GM23338 (cell line): ENCODE measurements around the gene FCSK. TPM values are rescaled to one million over a fixed set of nuclear protein-coding genes. Genes with fewer than 3 reads are reported as not detected.

ENCODE experiments used
- EZH2phosphoT487 ChIP-seq: fragments of 200-600 bp; sonication (generic); IDR thresholded peaks from one replicate; pipeline ENCODE4 v1.8.1; 2018; ENCODE audit warnings: antibody characterized with exemption; ENCODE audit not compliant: unreplicated experiment
- JUNB ChIP-seq: IDR thresholded peaks from one replicate; pipeline ENCODE4 v1.6.1; 2016; ENCODE audit warnings: antibody characterized with exemption; ENCODE audit not compliant: unreplicated experiment
- NANOG ChIP-seq: IDR thresholded peaks from 2 replicates; pipeline ENCODE4 v1.6.1; 2016; ENCODE audit warnings: antibody characterized with exemption, borderline replicate concordance
- ZNF114 ChIP-seq: fragments of 250-450 bp; sonication (Bioruptor Pico); IDR thresholded peaks from 2 replicates; pipeline ENCODE4 v1.5.0; 2020; ENCODE audit warnings: mild to moderate bottlenecking, moderate library complexity
- polyA plus RNA-seq: library from polyadenylated mRNA; unstranded; fragments of >200 nt; fragmentation: Nextera tagmentation; extraction: Ambion mirVana; gene quantifications from 2 replicates; pipeline ENCODE4 v1.2.1, GENCODE V29; 2016
- total RNA-seq: library from RNA; depleted of rRNA; stranded (reverse); fragments of >200 nt; shearing (Covaris generic); gene quantifications from 2 replicates; pipeline ENCODE4 v1.2.3, GENCODE V29; 2014
- TF ChIP-seq, protein P1 (sequence below): fragments of 250-450 bp; sonication (Bioruptor Pico); IDR thresholded peaks from 2 replicates; pipeline ENCODE4 v1.5.0; 2020; ENCODE audit warnings: mild to moderate bottlenecking, moderate library complexity
- TF ChIP-seq, protein P2 (sequence below): IDR thresholded peaks from one replicate; pipeline ENCODE4 v1.6.1; 2018; ENCODE audit warnings: antibody characterized with exemption; ENCODE audit not compliant: unreplicated experiment

The FCSK gene
- total and polyA plus RNA-seq, 2 experiments from 2014 or later: 2.3 to 4.0 TPM

DNA sequence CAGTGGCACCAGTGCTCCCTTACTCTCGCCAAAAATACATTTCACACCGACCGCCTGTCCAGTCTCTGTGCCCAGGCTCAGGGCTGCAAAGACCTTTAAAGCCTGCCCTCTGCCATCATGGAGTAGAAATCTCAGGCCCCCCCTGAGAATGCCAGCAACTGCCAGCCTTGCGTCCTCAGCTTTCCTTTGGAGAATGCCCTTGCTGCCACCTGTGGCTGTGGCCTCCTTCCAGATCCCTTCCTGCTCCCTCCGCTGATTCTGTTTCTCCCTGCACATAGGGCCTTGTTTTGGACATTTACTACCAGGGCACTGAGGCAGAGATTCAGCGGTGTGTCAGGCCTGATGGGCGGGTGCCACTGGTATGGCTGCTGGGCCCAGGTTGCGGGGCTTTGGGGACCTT is 13.2 kb downstream of the FCSK start (continued):
- TF ChIP-seq, protein P1, sequence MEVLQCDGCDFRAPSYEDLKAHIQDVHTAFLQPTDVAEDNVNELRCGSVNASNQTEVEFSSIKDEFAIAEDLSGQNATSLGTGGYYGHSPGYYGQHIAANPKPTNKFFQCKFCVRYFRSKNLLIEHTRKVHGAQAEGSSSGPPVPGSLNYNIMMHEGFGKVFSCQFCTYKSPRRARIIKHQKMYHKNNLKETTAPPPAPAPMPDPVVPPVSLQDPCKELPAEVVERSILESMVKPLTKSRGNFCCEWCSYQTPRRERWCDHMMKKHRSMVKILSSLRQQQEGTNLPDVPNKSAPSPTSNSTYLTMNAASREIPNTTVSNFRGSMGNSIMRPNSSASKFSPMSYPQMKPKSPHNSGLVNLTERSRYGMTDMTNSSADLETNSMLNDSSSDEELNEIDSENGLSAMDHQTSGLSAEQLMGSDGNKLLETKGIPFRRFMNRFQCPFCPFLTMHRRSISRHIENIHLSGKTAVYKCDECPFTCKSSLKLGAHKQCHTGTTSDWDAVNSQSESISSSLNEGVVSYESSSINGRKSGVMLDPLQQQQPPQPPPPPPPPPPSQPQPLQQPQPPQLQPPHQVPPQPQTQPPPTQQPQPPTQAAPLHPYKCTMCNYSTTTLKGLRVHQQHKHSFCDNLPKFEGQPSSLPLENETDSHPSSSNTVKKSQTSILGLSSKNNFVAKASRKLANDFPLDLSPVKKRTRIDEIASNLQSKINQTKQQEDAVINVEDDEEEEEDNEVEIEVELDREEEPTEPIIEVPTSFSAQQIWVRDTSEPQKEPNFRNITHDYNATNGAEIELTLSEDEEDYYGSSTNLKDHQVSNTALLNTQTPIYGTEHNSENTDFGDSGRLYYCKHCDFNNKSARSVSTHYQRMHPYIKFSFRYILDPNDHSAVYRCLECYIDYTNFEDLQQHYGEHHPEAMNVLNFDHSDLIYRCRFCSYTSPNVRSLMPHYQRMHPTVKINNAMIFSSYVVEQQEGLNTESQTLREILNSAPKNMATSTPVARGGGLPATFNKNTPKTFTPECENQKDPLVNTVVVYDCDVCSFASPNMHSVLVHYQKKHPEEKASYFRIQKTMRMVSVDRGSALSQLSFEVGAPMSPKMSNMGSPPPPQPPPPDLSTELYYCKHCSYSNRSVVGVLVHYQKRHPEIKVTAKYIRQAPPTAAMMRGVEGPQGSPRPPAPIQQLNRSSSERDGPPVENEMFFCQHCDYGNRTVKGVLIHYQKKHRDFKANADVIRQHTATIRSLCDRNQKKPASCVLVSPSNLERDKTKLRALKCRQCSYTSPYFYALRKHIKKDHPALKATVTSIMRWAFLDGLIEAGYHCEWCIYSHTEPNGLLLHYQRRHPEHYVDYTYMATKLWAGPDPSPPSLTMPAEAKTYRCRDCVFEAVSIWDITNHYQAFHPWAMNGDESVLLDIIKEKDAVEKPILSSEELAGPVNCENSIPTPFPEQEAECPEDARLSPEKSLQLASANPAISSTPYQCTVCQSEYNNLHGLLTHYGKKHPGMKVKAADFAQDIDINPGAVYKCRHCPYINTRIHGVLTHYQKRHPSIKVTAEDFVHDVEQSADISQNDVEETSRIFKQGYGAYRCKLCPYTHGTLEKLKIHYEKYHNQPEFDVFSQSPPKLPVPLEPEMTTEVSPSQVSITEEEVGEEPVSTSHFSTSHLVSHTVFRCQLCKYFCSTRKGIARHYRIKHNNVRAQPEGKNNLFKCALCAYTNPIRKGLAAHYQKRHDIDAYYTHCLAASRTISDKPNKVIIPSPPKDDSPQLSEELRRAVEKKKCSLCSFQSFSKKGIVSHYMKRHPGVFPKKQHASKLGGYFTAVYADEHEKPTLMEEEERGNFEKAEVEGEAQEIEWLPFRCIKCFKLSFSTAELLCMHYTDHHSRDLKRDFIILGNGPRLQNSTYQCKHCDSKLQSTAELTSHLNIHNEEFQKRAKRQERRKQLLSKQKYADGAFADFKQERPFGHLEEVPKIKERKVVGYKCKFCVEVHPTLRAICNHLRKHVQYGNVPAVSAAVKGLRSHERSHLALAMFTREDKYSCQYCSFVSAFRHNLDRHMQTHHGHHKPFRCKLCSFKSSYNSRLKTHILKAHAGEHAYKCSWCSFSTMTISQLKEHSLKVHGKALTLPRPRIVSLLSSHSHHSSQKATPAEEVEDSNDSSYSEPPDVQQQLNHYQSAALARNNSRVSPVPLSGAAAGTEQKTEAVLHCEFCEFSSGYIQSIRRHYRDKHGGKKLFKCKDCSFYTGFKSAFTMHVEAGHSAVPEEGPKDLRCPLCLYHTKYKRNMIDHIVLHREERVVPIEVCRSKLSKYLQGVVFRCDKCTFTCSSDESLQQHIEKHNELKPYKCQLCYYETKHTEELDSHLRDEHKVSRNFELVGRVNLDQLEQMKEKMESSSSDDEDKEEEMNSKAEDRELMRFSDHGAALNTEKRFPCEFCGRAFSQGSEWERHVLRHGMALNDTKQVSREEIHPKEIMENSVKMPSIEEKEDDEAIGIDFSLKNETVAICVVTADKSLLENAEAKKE (CRISPR knock-in tag): no peak
- TF ChIP-seq NANOG: no peak
- TF ChIP-seq JUNB: no peak
- no peak for TF ChIP-seq EZH2phosphoT487
- no peak for TF ChIP-seq ZNF114 (CRISPR knock-in tag)
- TF ChIP-seq, protein P2, sequence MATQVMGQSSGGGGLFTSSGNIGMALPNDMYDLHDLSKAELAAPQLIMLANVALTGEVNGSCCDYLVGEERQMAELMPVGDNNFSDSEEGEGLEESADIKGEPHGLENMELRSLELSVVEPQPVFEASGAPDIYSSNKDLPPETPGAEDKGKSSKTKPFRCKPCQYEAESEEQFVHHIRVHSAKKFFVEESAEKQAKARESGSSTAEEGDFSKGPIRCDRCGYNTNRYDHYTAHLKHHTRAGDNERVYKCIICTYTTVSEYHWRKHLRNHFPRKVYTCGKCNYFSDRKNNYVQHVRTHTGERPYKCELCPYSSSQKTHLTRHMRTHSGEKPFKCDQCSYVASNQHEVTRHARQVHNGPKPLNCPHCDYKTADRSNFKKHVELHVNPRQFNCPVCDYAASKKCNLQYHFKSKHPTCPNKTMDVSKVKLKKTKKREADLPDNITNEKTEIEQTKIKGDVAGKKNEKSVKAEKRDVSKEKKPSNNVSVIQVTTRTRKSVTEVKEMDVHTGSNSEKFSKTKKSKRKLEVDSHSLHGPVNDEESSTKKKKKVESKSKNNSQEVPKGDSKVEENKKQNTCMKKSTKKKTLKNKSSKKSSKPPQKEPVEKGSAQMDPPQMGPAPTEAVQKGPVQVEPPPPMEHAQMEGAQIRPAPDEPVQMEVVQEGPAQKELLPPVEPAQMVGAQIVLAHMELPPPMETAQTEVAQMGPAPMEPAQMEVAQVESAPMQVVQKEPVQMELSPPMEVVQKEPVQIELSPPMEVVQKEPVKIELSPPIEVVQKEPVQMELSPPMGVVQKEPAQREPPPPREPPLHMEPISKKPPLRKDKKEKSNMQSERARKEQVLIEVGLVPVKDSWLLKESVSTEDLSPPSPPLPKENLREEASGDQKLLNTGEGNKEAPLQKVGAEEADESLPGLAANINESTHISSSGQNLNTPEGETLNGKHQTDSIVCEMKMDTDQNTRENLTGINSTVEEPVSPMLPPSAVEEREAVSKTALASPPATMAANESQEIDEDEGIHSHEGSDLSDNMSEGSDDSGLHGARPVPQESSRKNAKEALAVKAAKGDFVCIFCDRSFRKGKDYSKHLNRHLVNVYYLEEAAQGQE: no peak
